OCI-LY3 (cell line): ENCODE data around the gene ZNF778.

Experiments
- H2AFZ ChIP-seq: fragments of 200-600, 300-600 bp; shearing (Covaris generic); 2 replicates; pipeline ENCODE4 v1.6.0; 2014; ENCODE audit warnings: antibody characterized with exemption, low read depth, low read length
- H3K27ac ChIP-seq: fragments of 200-600, 300-600 bp; sonication (generic); 2 replicates; pipeline ENCODE4 v1.5.1; 2014; ENCODE audit warnings: mild to moderate bottlenecking, low read length, moderate library complexity, mixed read lengths
- H3K27me3 ChIP-seq: fragments of 200-600, 300-600 bp; sonication (generic); 2 replicates; pipeline ENCODE4 v1.6.1; 2014; ENCODE audit warnings: low read depth, low read length, mixed read lengths
- H3K36me3 ChIP-seq: fragments of 200-600, 300-600 bp; sonication (generic); replicated peaks from 2 replicates; pipeline ENCODE3; 2014; ENCODE audit warnings: low read depth, low read length, mixed read lengths
- H3K4me1 ChIP-seq: fragments of 300-600, 200-600 bp; sonication (generic); 2 replicates; pipeline ENCODE4 v1.6.1; 2014; ENCODE audit warnings: low read length, mixed read lengths
- H3K4me2 ChIP-seq: fragments of 200-600, 300-600 bp; sonication (generic); 2 replicates; pipeline ENCODE4 v1.6.1; 2014; ENCODE audit warnings: low read length, mixed read lengths
- H3K4me3 ChIP-seq: fragments of 300-600, 200-600 bp; sonication (generic); 2 replicates; pipeline ENCODE4 v1.5.1; 2014; ENCODE audit warnings: antibody characterized with exemption, mild to moderate bottlenecking, low read length, moderate library complexity
- H3K79me2 ChIP-seq: fragments of 300-600, 200-600 bp; shearing (Covaris generic); 2 replicates; pipeline ENCODE4 v1.6.1; 2014; ENCODE audit warnings: mild to moderate bottlenecking, low read length, mixed read lengths
- H3K9ac ChIP-seq: fragments of 300-600, 200-600 bp; shearing (Covaris generic); 2 replicates; pipeline ENCODE4 v1.6.0; 2014; ENCODE audit warnings: mild to moderate bottlenecking, low read length, moderate library complexity
- H3K9me3 ChIP-seq: fragments of 200-600, 300-600 bp; shearing (Covaris generic); 2 replicates; pipeline ENCODE4 v1.6.1; 2014; ENCODE audit warnings: low read length, mixed read lengths; ENCODE audit not compliant: insufficient read depth
- H4K20me1 ChIP-seq: fragments of 200-600, 300-600 bp; sonication (generic); 2 replicates; pipeline ENCODE4 v1.6.1; 2016; ENCODE audit warnings: low read length, mixed read lengths; ENCODE audit not compliant: insufficient read depth
- CTCF ChIP-seq: fragments of 200-600, 300-600 bp; sonication (generic); IDR thresholded peaks from 2 replicates; pipeline ENCODE4 v1.5.1; 2014; ENCODE audit warnings: antibody characterized with exemption, low read length, low read depth
- EZH2phosphoT487 ChIP-seq: fragments of 200-600 bp; shearing (Covaris generic); IDR thresholded peaks from 2 replicates; pipeline ENCODE4 v1.6.1; 2018; ENCODE audit warnings: antibody characterized with exemption, mixed run types, low read depth

Gene ZNF778

GRCh38 chr16:89285381-89285780 is 67.9 kb downstream of the ZNF778 start:
- H3K9ac ChIP-seq = no peak overlapping the region
- no peaks in the 10 kb centered on the region for H3K4me1 ChIP-seq
- peaks cover 66% of the 10 kb centered on the region for H3K36me3 ChIP-seq
- H4K20me1 ChIP-seq = peaks cover 4% of the 10 kb centered on the region; the same call in 1 of the 2 replicates
- 0 out of 2 replicates have a peak, but pooled peaks cover 4% of the 10 kb centered on the region for H3K79me2 ChIP-seq
- no peaks in the 10 kb centered on the region for H3K27me3 ChIP-seq
- no peak overlapping the region for H3K27ac ChIP-seq
- TF ChIP-seq CTCF (no peak), EZH2phosphoT487 (no peak)
- no peak overlapping the region for H3K4me3 ChIP-seq
- H3K9me3 ChIP-seq = no peaks in the 10 kb centered on the region
- no peak overlapping the region for H3K4me2 ChIP-seq
- H2AFZ ChIP-seq = no peak overlapping the region

- TF ChIP-seq CTCF (no peak), EZH2phosphoT487 (no peak)
- no peak overlapping the region for H3K4me3 ChIP-seq
- H4K20me1 ChIP-seq = peaks cover 4% of the 10 kb centered on the region; the same call in 1 of the 2 replicates
- peaks cover 62% of the 10 kb centered on the region for H3K36me3 ChIP-seq
- no peak overlapping the region for H2AFZ ChIP-seq
- no peak overlapping the region for H3K4me2 ChIP-seq
- no peaks in the 10 kb centered on the region for H3K27me3 ChIP-seq
- 0 out of 2 replicates have a peak, but pooled peaks cover 4% of the 10 kb centered on the region for H3K79me2 ChIP-seq
- no peaks in the 10 kb centered on the region for H3K9me3 ChIP-seq
- H3K4me1 ChIP-seq = no peaks in the 10 kb centered on the region
- H3K27ac ChIP-seq = no peak overlapping the region
- no peak overlapping the region for H3K9ac ChIP-seq
These were observed 68.6 kb downstream of the ZNF778 start for GRCh38 chr16:89286096-89286495.
